Measurements from ENCODE around the gene GCNT1.
"Not testable (repeated sequence)": the region's sequence is repeated elsewhere in the genome, so short reads cannot be mapped to it uniquely, and the experiment has no call there.

- TF ChIP-seq EZH2 (IDR thresholded peaks at IDR 0.05); POLR2AphosphoS5 (IDR thresholded peaks at IDR 0.05; ENCODE audit: borderline replicate concordance, low read depth, low read length); FOXP2 (optimal IDR thresholded peaks at IDR 0.05; ENCODE audit: control extremely low read depth, extremely low read length, insufficient read depth): not testable (repeated sequence)
Observed at GRCh38 chr9:76532877-76533276, 73.9 kb downstream of the GCNT1 start.

All from SK-N-MC (cell line).